ELR (cell line): ENCODE results near the gene GPC6.

Experiments
- DNase-seq: peaks from one replicate; pipeline ENCODE4 v3.0.0-alpha.2; 2015; ENCODE audit warnings: low read depth

GPC6 gene

GRCh38 chr13:93377196-93377595 is 150.6 kb downstream of the GPC6 start:
- no peak for DNase-seq

GRCh38 chr13:93378184-93378583 is 151.6 kb downstream of the GPC6 start:
- no peak for DNase-seq

GRCh38 chr13:93386116-93386515 is 159.5 kb downstream of the GPC6 start:
- DNase-seq: no peak

- peak; percentile 38 for DNase-seq
Measured at GRCh38 chr13:93388701-93389100, 162.1 kb downstream of the GPC6 start.

GRCh38 chr13:93397619-93398018 is 171.0 kb downstream of the GPC6 start:
- DNase-seq: no peak

GRCh38 chr13:93398167-93399035 is 171.8 kb downstream of the GPC6 start:
- no peak for DNase-seq

GRCh38 chr13:93399212-93399611 is 172.6 kb downstream of the GPC6 start:
- no peak for DNase-seq

GRCh38 chr13:93406136-93406535 is 179.5 kb downstream of the GPC6 start:
- DNase-seq: no peak

GRCh38 chr13:93407551-93407950 is 180.9 kb downstream of the GPC6 start:
- DNase-seq: no peak

- no peak for DNase-seq
Measured at GRCh38 chr13:93409001-93409400, 182.4 kb downstream of the GPC6 start.

- no peak for DNase-seq
Measured at GRCh38 chr13:93409816-93410215, 183.2 kb downstream of the GPC6 start.

GRCh38 chr13:93411186-93411680 is 184.6 kb downstream of the GPC6 start:
- no peak for DNase-seq

- no peak for DNase-seq
Measured at GRCh38 chr13:93412676-93413075, 186.1 kb downstream of the GPC6 start.

GRCh38 chr13:93413972-93414717 is 187.5 kb downstream of the GPC6 start:
- DNase-seq: no peak

GRCh38 chr13:93416736-93417355 is 190.2 kb downstream of the GPC6 start:
- DNase-seq: no peak

- DNase-seq: no peak
Measured at GRCh38 chr13:93418398-93418797, 191.8 kb downstream of the GPC6 start.

GRCh38 chr13:93420206-93420605 is 193.6 kb downstream of the GPC6 start:
- no peak for DNase-seq

GRCh38 chr13:93420887-93421286 is 194.3 kb downstream of the GPC6 start:
- DNase-seq: no peak

GRCh38 chr13:93422980-93423543 is 196.5 kb downstream of the GPC6 start:
- DNase-seq: no peak

GRCh38 chr13:93425411-93425810 is 198.8 kb downstream of the GPC6 start:
- DNase-seq: no peak

- no peak for DNase-seq
Measured at GRCh38 chr13:93430381-93430780, 203.8 kb downstream of the GPC6 start.

- DNase-seq: no peak
Measured at GRCh38 chr13:93435651-93436050, 209.0 kb downstream of the GPC6 start.
